HEK293T (cell line): ENCODE data around the gene PARP8.

Experiments
- ARNT ChIP-seq: fragments of 450-650 bp; IDR thresholded peaks from 2 replicates; pipeline ENCODE4 v1.6.1; 2017; ENCODE audit warnings: mild to moderate bottlenecking
- CTBP1 ChIP-seq: fragments of 450-650 bp; IDR thresholded peaks from 2 replicates; pipeline ENCODE4 v1.6.1; 2016; ENCODE audit warnings: borderline replicate concordance
- FOXA1 ChIP-seq: fragments of 450-650 bp; IDR thresholded peaks from 2 replicates; pipeline ENCODE4 v1.6.1; 2016; ENCODE audit warnings: mild to moderate bottlenecking
- FOXK2 ChIP-seq: fragments of 450-650 bp; IDR thresholded peaks from 2 replicates; pipeline ENCODE4 v1.6.1; 2016; ENCODE audit warnings: mild to moderate bottlenecking
- FOXM1 ChIP-seq: fragments of 450-650 bp; IDR thresholded peaks from 2 replicates; pipeline ENCODE4 v1.6.1; 2017; ENCODE audit warnings: mild to moderate bottlenecking, borderline replicate concordance
- LEF1 ChIP-seq: fragments of 450-650 bp; IDR thresholded peaks from 2 replicates; pipeline ENCODE4 v1.6.1; 2017; ENCODE audit warnings: mild to moderate bottlenecking, borderline replicate concordance
- NFRKB ChIP-seq: fragments of 450-650 bp; IDR thresholded peaks from 2 replicates; pipeline ENCODE4 v1.6.1; 2016; ENCODE audit warnings: mild to moderate bottlenecking, moderate library complexity
- SP1 ChIP-seq: fragments of 450-650 bp; IDR thresholded peaks from 2 replicates; pipeline ENCODE4 v1.6.1; 2017
- SUZ12 ChIP-seq: fragments of 450-650 bp; IDR thresholded peaks from 2 replicates; pipeline ENCODE4 v1.6.1; 2016; ENCODE audit warnings: mild to moderate bottlenecking
- ZNF384 ChIP-seq: fragments of 450-650 bp; IDR thresholded peaks from 2 replicates; pipeline ENCODE4 v1.6.1; 2016

- TF ChIP-seq CTBP1 (no peak), FOXA1 (no peak), ZNF384 (no peak), FOXM1 (no peak), ARNT (no peak), SUZ12 (no peak), NFRKB (no peak), LEF1 (no peak), FOXK2 (no peak), SP1 (no peak)
These were observed 223.4 kb downstream of the PARP8 start for GRCh38 chr5:50889790-50890189.
